Measurements from ENCODE around the gene PRMT2.

Gene PRMT2

DNA sequence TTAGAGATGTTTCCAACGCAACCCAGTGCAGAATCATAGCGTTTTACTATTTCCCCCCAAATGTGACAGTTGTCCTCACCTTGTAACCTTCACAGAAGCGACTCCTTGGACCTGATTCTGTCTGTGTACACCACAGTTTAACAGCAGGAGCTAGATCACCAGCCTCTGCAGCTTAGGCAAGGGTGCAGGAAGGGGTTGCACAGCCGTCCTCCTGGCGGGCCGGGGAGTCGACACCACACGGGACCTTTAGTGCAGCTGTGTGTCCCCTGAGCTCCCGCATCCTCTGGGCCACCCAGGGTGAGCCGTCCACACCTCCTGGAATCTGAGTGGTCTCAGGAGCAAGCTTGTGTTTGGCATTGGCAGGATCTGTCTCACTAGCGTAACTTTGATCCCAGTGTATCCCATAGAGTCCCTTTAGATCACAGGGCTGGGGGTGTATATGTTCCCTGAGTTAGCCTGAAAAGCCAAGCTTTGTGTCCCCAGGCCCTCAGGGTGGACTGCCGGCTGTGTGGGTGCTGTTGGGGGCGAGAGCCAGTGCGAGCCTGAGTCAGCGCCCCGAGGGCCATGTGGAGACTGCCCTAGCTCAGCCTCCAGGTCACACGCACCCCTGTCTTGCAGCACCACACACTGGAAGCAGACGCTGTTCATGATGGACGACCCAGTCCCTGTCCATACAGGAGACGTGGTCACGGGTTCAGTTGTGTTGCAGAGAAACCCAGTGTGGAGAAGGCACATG is 27.5 kb downstream of the PRMT2 start:
- Histone ChIP-seq H2AFZ (ENCODE audit: low read depth, low read length, severe bottlenecking) (no peak overlapping the region), H3K9me3 (ENCODE audit: insufficient read depth, low read length) (no peaks in the 10 kb centered on the region), H3K9me2 (replicated peaks; ENCODE audit: insufficient read depth, low read length) (no peaks in the 10 kb centered on the region), H3K9ac (ENCODE audit: low read length) (no peak overlapping the region), H3K36me3 (ENCODE audit: low read length) (no peaks in the 10 kb centered on the region), H3K27ac (ENCODE audit: low read depth, low read length) (no peak overlapping the region), H3F3A (ENCODE audit: insufficient read depth) (no peaks in the 10 kb centered on the region), H3K79me2 (ENCODE audit: insufficient read depth, low read length) (no peaks in the 10 kb centered on the region), H3K4me3 (ENCODE audit: insufficient read depth, low read length, poor library complexity, severe bottlenecking) (no peak overlapping the region), H4K20me1 (ENCODE audit: low read depth, low read length) (no peaks in the 10 kb centered on the region), H3K4me2 (ENCODE audit: low read depth, low read length, poor library complexity, severe bottlenecking) (no peak overlapping the region), H3K27me3 (ENCODE audit: low read length) (no peaks in the 10 kb centered on the region)
- TF ChIP-seq, protein P1, sequence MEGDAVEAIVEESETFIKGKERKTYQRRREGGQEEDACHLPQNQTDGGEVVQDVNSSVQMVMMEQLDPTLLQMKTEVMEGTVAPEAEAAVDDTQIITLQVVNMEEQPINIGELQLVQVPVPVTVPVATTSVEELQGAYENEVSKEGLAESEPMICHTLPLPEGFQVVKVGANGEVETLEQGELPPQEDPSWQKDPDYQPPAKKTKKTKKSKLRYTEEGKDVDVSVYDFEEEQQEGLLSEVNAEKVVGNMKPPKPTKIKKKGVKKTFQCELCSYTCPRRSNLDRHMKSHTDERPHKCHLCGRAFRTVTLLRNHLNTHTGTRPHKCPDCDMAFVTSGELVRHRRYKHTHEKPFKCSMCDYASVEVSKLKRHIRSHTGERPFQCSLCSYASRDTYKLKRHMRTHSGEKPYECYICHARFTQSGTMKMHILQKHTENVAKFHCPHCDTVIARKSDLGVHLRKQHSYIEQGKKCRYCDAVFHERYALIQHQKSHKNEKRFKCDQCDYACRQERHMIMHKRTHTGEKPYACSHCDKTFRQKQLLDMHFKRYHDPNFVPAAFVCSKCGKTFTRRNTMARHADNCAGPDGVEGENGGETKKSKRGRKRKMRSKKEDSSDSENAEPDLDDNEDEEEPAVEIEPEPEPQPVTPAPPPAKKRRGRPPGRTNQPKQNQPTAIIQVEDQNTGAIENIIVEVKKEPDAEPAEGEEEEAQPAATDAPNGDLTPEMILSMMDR (IDR thresholded peaks at IDR 0.05; ENCODE audit: insufficient read depth, low read length, poor library complexity, severe bottlenecking) = no peak
- no peak for TF ChIP-seq EZH2phosphoT487 (conservative IDR thresholded peaks at IDR 0.05; ENCODE audit: low read length)

DNA sequence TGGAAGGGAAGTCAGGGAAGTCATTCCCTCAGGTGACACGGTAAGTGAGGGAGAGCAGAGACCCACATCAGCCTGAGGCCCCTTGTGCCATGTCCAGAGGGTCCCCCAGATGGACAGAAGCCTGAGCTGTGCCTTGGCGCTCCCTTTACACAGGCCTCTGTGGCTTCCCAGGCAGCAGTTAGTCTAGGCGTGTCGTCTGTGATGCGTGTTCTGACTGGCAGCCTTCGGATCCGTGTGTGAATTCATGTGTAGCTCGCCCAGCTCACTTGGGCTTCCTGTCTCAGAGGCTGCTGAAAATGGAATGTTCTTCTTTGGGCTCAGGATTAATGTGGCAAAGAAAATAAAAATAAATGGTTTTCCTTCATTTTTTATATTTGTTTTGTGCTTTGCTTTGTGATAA is 28.3 kb downstream of the PRMT2 start:
- no peak overlapping the region for H3K4me3 ChIP-seq (ENCODE audit: insufficient read depth, low read length, poor library complexity, severe bottlenecking)
- H3K9me2 ChIP-seq (replicated peaks; ENCODE audit: insufficient read depth, low read length) = no peaks in the 10 kb centered on the region
- no peak overlapping the region for H3K4me2 ChIP-seq (ENCODE audit: low read depth, low read length, poor library complexity, severe bottlenecking)
- no peaks in the 10 kb centered on the region for H3K79me2 ChIP-seq (ENCODE audit: insufficient read depth, low read length)
- no peaks in the 10 kb centered on the region for H3K27me3 ChIP-seq (ENCODE audit: low read length)
- TF ChIP-seq EZH2phosphoT487 (conservative IDR thresholded peaks at IDR 0.05; ENCODE audit: low read length) = no peak
- TF ChIP-seq, protein P1 (IDR thresholded peaks at IDR 0.05; ENCODE audit: insufficient read depth, low read length, poor library complexity, severe bottlenecking) = no peak
- H3K27ac ChIP-seq (ENCODE audit: low read depth, low read length) = no peak overlapping the region
- no peaks in the 10 kb centered on the region for H3K9me3 ChIP-seq (ENCODE audit: insufficient read depth, low read length)
- no peak overlapping the region for H2AFZ ChIP-seq (ENCODE audit: low read depth, low read length, severe bottlenecking)
- no peak overlapping the region for H3K9ac ChIP-seq (ENCODE audit: low read length)
- no peaks in the 10 kb centered on the region for H4K20me1 ChIP-seq (ENCODE audit: low read depth, low read length)
- no peaks in the 10 kb centered on the region for H3K36me3 ChIP-seq (ENCODE audit: low read length)
- no peaks in the 10 kb centered on the region for H3F3A ChIP-seq (ENCODE audit: insufficient read depth)

DNA sequence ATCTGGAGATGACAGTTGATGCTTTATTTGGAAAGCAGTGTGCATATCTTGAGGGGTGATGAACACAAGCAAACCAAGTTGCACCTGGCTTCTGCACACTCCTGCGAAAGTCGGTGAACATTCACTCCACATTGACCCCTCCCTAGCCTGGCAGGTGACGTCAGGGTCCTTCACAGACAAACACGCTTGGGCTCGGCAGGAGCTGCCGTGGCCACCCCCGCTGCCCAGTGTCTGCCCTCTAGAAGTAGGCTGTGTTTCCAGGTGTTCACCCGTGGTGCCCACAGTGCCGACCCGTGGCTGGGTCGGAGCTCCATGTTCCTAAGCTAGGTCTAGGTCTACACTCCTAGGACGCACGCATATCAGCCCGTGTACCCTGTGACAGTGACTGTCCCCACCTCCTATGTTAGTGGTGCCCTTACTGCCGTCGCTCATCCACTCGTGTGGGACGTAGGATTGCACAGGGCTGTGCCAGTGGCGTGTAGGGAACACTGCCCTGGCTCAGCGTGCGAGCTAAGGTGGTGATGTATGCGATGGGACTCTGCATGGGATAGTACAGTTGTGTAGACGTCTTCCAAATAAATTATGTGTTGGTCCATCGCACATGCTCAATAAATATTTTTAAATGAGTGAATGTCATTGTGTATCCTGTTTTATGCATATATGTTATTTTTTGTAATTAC is 29.0 kb downstream of the PRMT2 start:
- H3K9me2 ChIP-seq (replicated peaks; ENCODE audit: insufficient read depth, low read length) = no peaks in the 10 kb centered on the region
- H3K36me3 ChIP-seq (ENCODE audit: low read length) = no peaks in the 10 kb centered on the region
- no peak overlapping the region for H3K27ac ChIP-seq (ENCODE audit: low read depth, low read length)
- H3K79me2 ChIP-seq (ENCODE audit: insufficient read depth, low read length) = no peaks in the 10 kb centered on the region
- no peaks in the 10 kb centered on the region for H3K27me3 ChIP-seq (ENCODE audit: low read length)
- no peaks in the 10 kb centered on the region for H3F3A ChIP-seq (ENCODE audit: insufficient read depth)
- no peak overlapping the region for H3K4me3 ChIP-seq (ENCODE audit: insufficient read depth, low read length, poor library complexity, severe bottlenecking)
- H3K4me2 ChIP-seq (ENCODE audit: low read depth, low read length, poor library complexity, severe bottlenecking) = no peak overlapping the region
- no peaks in the 10 kb centered on the region for H3K9me3 ChIP-seq (ENCODE audit: insufficient read depth, low read length)
- TF ChIP-seq EZH2phosphoT487 (conservative IDR thresholded peaks at IDR 0.05; ENCODE audit: low read length) = no peak
- TF ChIP-seq, protein P1 (IDR thresholded peaks at IDR 0.05; ENCODE audit: insufficient read depth, low read length, poor library complexity, severe bottlenecking) = no peak
- H3K9ac ChIP-seq (ENCODE audit: low read length) = no peak overlapping the region
- H4K20me1 ChIP-seq (ENCODE audit: low read depth, low read length) = no peaks in the 10 kb centered on the region
- H2AFZ ChIP-seq (ENCODE audit: low read depth, low read length, severe bottlenecking) = no peak overlapping the region

Data from SU-DHL-6 (cell line).